Right ventricle myocardium inferior (tissue), 1 donor: ENCODE measurements around the gene MN1. TPM values are rescaled to one million over a fixed set of nuclear protein-coding genes. Genes with fewer than 3 reads are reported as not detected.

Experiments
- ATAC-seq: fragments of 200-7000 bp; cut with Tn5 transposase; one replicate; pipeline ENCODE4 v1.9.1; 2020; ENCODE audit warnings: mild to moderate bottlenecking, moderate library complexity
- DNase-seq: peaks from one replicate; pipeline ENCODE4 v3.0.0; 2021; ENCODE audit errors: missing footprints
- intact Hi-C: fragments of 100-400 bp; cut with DNase I; formaldehyde crosslinking; loops from one replicate; pipeline ENCODE4 v1.11.0; 2022
- total RNA-seq: library from RNA; stranded (reverse); fragmentation: NEBNext Ultra II Directional; extraction: Animal tissue kit (Norgen Biotek cat#: 25700); gene quantifications from one replicate; pipeline ENCODE4 v1.2.1, GENCODE V29; 2021
- donor health status: DM: no; HTN: yes; CAD: no; lungs with severe emphysema.

The MN1 gene
- total RNA-seq, 1 donor from 2014 or later, result 5.3 TPM

GRCh38 chr22:27803841-27804415 is 2.4 kb upstream of the MN1 start:
- no peak for ATAC-seq
- no peak for DNase-seq
- intact Hi-C loops, result loop anchor here (1.0 to 10.0 kb wide), 7 partner anchors 77 to 1129 kb away; no protein-coding TSS in a partner anchor

GRCh38 chr22:27802346-27803073 is 954 bp upstream of the MN1 start:
- intact Hi-C loops, result loop anchor here (5.0 to 10.0 kb wide), 6 partner anchors 75 to 1128 kb away; no protein-coding TSS in a partner anchor
- ATAC-seq (no peak), DNase-seq (peak; percentile 53)

DNA sequence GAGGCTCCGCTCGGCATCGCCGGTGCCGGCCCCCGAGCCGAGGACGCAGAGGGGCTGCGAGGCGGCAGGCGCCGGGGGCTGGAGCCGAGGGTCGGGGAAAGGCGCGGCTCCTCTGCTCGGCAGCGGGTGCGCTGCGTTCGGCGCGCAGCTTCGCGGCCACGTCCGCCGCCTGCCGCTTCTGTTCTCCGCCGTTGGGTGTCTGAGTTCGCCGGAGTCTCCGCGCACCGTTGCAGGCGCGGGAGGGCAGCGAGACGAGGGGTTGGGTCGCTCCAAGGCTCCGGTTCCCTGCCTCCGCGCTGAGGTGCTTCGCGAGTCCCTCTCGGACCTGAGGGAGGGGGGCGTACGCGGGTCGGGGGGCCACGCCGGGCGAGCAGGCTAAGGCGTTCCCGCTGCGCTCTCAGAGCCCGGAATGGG is 347 bp downstream of the MN1 start:
- peak; percentile 29 for ATAC-seq
- peak; percentile 52 for DNase-seq
- intact Hi-C loops, result loop anchor here (5.0 to 10.0 kb wide), 6 partner anchors 74 to 1126 kb away; no protein-coding TSS in a partner anchor

- ATAC-seq (peak; percentile 27), DNase-seq (peak; percentile 69)
- intact Hi-C loops, result loop anchor here (5.0 to 10.0 kb wide), 6 partner anchors 73 to 1126 kb away; no protein-coding TSS in a partner anchor
These were observed 1.0 kb downstream of the MN1 start for GRCh38 chr22:27800250-27801201.

GRCh38 chr22:27799827-27800249 is 1.7 kb downstream of the MN1 start:
- DNase-seq, result peak; percentile 71
- intact Hi-C loops, result loop anchor here (5.0 to 10.0 kb wide), 7 partner anchors 73 to 1125 kb away; no protein-coding TSS in a partner anchor
- no peak for ATAC-seq

GRCh38 chr22:27799015-27799826 is 2.3 kb downstream of the MN1 start:
- ATAC-seq (no peak), DNase-seq (no peak)
- intact Hi-C loops, result loop anchor here (10.0 kb wide), 1 partner anchor 284 kb away; no protein-coding TSS in a partner anchor

DNA sequence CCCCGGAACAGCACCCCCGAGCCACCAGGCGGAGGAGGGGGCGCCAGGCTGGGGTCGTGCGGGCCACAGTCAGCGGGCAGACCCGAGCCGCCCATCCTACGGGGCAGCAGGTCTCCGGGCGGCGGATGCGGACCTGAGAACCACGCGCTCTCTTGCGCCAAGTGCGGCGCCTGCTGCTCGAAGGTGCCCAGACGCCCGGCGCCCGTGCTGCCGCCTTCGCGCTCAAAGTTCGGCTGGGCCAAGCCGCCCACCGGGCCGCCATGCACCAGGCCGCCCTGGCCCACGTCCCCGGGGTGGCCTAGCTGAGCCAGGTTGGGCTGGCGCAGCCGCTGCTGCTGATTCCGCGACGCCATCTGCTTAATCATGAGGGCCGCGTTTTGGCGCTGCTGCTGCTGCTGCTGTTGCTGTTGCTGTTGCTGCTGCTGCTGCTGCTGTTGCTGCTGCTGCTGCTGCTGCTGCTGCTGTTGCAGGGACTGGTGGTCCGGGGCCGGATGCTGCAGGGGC is 3.0 kb downstream of the MN1 start:
- peak; percentile 72 for DNase-seq
- intact Hi-C loops, result loop anchor here (10.0 kb wide), 1 partner anchor 284 kb away; no protein-coding TSS in a partner anchor
- no peak for ATAC-seq

GRCh38 chr22:27797520-27798391 is 3.8 kb downstream of the MN1 start:
- ATAC-seq (no peak), DNase-seq (peak; percentile 67)
- intact Hi-C loops, result loop anchor here (10.0 kb wide), 1 partner anchor 283 kb away; no protein-coding TSS in a partner anchor

DNA sequence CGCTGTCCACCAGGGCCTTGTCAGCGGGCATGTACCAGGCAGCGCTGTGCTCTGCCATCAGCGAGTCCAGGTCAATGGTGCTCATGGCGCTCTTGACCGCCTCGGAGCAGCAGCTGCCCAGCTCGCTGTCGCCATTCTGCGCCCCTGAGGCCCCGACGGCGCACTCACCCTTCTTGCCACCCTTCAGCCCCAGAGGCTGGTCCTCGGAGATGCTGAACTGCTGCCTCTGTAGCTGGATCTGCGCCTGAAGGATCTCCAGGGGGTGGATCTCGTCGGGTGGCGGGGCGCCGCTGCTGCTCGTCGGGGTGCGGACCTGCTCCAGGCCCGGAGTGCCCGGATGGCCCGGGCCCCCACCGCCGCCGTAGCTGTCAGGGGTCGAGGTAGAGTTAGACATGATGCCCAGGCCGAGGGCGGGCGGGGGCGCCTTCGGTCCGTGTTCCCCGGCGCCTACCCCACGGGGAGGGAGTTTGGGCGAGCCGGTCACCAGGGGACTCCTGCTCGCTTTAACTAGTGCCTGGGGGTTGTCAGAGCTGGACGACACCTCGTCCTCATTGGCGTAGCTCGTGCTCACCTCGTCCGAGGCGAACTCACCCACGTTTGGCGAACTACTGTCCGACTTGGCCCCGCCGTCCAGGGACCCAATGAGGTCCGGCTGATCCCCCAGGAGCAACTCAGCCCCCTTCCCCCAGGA is 4.6 kb downstream of the MN1 start:
- peak; percentile 68 for DNase-seq
- intact Hi-C loops, result loop anchor here (10.0 kb wide), 1 partner anchor 282 kb away; no protein-coding TSS in a partner anchor

GRCh38 chr22:27795696-27796517 is 5.6 kb downstream of the MN1 start:
- intact Hi-C loops, result loop anchor here (10.0 kb wide), 1 partner anchor 281 kb away; no protein-coding TSS in a partner anchor
- DNase-seq (no peak), ATAC-seq (no peak)

More for the DNA sequence above, 4.6 kb downstream of the MN1 start:
- no peak for ATAC-seq

DNA sequence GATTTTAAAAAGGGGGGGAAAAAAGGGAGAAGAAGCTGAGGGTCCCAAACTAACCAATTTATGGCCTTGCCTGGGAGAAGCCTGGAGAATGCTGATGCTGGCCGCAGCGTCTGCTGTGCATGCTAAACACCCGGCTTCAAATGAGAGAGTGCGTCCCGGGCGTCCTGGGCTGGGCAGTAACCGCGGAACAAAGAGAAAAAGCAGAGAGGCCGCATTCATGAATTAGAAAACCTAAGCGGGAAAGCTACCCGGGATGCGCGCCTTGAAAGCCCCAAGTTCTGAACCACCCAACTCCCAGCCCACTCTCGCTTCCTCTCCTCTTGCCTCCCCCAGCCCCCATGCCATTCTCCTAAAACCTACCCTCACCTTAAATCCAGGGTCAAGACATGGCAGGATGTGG is 6.5 kb downstream of the MN1 start:
- DNase-seq (peak; percentile 56), ATAC-seq (no peak)
- intact Hi-C loops, result loop anchor here (10.0 kb wide), 1 partner anchor 280 kb away; no protein-coding TSS in a partner anchor

DNA sequence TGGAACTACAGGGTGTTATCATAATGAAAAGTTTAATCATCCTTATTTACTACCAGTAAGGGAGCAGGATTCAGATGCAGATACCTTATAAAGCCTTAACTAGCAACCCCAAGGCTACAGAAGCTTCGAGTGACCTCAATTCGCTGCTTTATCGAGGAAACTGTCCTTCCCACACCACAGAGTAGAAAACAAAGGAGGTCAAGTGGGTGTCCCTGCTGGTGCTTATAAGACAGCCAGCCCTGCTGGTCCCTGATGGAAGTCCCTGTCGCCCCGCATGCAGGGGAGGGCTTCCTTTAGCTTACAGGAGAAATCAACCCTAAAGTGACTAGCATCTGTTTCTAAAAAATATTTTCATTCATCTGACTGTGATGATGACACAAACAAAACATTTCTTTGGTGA is 7.3 kb downstream of the MN1 start:
- intact Hi-C loops, result loop anchor here (10.0 kb wide), 1 partner anchor 279 kb away; no protein-coding TSS in a partner anchor
- DNase-seq, result peak; percentile 32
- ATAC-seq, result no peak

DNA sequence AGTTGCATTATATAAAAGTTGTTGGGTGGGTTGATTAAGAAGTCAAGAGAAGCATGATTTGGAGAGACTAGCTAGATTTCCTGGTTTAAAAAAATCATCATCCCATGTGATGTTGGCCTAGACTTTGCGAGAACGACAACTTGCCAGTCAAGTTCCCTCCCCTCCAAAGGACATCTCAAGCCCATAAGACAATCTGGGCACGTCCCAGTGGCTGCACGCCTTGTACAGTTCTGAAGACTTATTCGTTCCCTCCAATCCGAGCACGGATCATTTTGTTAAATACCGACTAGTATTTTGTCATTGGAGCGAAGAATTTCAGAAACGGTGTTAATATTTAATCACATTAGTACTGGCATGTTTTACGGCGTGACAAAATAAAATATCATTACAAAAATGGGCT is 8.0 kb downstream of the MN1 start:
- DNase-seq (peak; percentile 4), ATAC-seq (no peak)
- intact Hi-C loops, result loop anchor here (10.0 kb wide), 1 partner anchor 279 kb away; no protein-coding TSS in a partner anchor

GRCh38 chr22:27792452-27793161 is 8.9 kb downstream of the MN1 start:
- intact Hi-C loops, result loop anchor here (10.0 kb wide), 1 partner anchor 278 kb away; no protein-coding TSS in a partner anchor
- ATAC-seq, result no peak
- DNase-seq, result no peak
